ENCODE data around the gene ERBIN.

Gene ERBIN

GRCh38 chr5:65982635-65983034, 56.3 kb downstream of the ERBIN start:
- H3K9me3 ChIP-seq (ENCODE audit: low read length), result 0 out of 2 replicates have a peak, but pooled peaks cover 3% of the 10 kb centered on the region
- H3K27me3 ChIP-seq (ENCODE audit: insufficient read depth, low read length), result no peaks in the 10 kb centered on the region
- H3K79me2 ChIP-seq (ENCODE audit: insufficient read depth, low read length), result peaks cover 92% of the 10 kb centered on the region
- H3K9ac ChIP-seq (ENCODE audit: low read length), result no peak overlapping the region
- H3F3A ChIP-seq (ENCODE audit: insufficient read depth, low read length), result no peaks in the 10 kb centered on the region
- H3K4me3 ChIP-seq (ENCODE audit: low read depth, low read length, poor library complexity, severe bottlenecking), result no peak overlapping the region
- H3K9me2 ChIP-seq (ENCODE audit: low read depth, low read length), result no peaks in the 10 kb centered on the region
- no peak overlapping the region for H3K27ac ChIP-seq (ENCODE audit: low read depth, low read length, poor library complexity, severe bottlenecking)
- peaks cover 12% of the 10 kb centered on the region for H3K36me3 ChIP-seq (ENCODE audit: insufficient read depth, low read length)
- TF ChIP-seq EZH2 (IDR thresholded peaks at IDR 0.05; ENCODE audit: borderline replicate concordance, low read length), result no peak
- no peak for TF ChIP-seq CTCF (IDR thresholded peaks at IDR 0.05; ENCODE audit: low read length)
- H3K4me2 ChIP-seq (ENCODE audit: low read length), result no peak overlapping the region
- H3K4me1 ChIP-seq (ENCODE audit: insufficient read depth, low read length, severe bottlenecking), result no peaks in the 10 kb centered on the region
- peaks cover 3% of the 10 kb centered on the region; the same call in 1 of the 2 replicates for H4K20me1 ChIP-seq (ENCODE audit: insufficient read depth, low read length)
- no peak overlapping the region for H2AFZ ChIP-seq (ENCODE audit: low read length)

GRCh38 chr5:65984098-65984885, 57.9 kb downstream of the ERBIN start:
- Histone ChIP-seq H3K4me2 (ENCODE audit: low read length) (no peak overlapping the region), H3K79me2 (ENCODE audit: insufficient read depth, low read length) (peaks cover 92% of the 10 kb centered on the region), H3K9me2 (ENCODE audit: low read depth, low read length) (no peaks in the 10 kb centered on the region), H4K20me1 (ENCODE audit: insufficient read depth, low read length) (peaks cover 3% of the 10 kb centered on the region; the same call in 1 of the 2 replicates), H3K36me3 (ENCODE audit: insufficient read depth, low read length) (peaks cover 2% of the 10 kb centered on the region), H2AFZ (ENCODE audit: low read length) (no peak overlapping the region), H3K27me3 (ENCODE audit: insufficient read depth, low read length) (no peaks in the 10 kb centered on the region), H3K9me3 (ENCODE audit: low read length) (0 out of 2 replicates have a peak, but pooled peaks cover 3% of the 10 kb centered on the region), H3F3A (ENCODE audit: insufficient read depth, low read length) (no peaks in the 10 kb centered on the region), H3K9ac (ENCODE audit: low read length) (no peak overlapping the region), H3K4me3 (ENCODE audit: low read depth, low read length, poor library complexity, severe bottlenecking) (no peak overlapping the region), H3K4me1 (ENCODE audit: insufficient read depth, low read length, severe bottlenecking) (no peaks in the 10 kb centered on the region), H3K27ac (ENCODE audit: low read depth, low read length, poor library complexity, severe bottlenecking) (no peak overlapping the region)
- TF ChIP-seq CTCF (IDR thresholded peaks at IDR 0.05; ENCODE audit: low read length), result no peak
- TF ChIP-seq EZH2 (IDR thresholded peaks at IDR 0.05; ENCODE audit: borderline replicate concordance, low read length), result no peak

- H3K4me1 ChIP-seq (ENCODE audit: insufficient read depth, low read length, severe bottlenecking), result no peaks in the 10 kb centered on the region
- H3K36me3 ChIP-seq (ENCODE audit: insufficient read depth, low read length), result peaks cover 8% of the 10 kb centered on the region; the same call in 1 of the 2 replicates
- H3K4me2 ChIP-seq (ENCODE audit: low read length), result no peak overlapping the region
- H3K4me3 ChIP-seq (ENCODE audit: low read depth, low read length, poor library complexity, severe bottlenecking), result no peak overlapping the region
- no peak for TF ChIP-seq CTCF (IDR thresholded peaks at IDR 0.05; ENCODE audit: low read length)
- no peak overlapping the region for H3K27ac ChIP-seq (ENCODE audit: low read depth, low read length, poor library complexity, severe bottlenecking)
- no peaks in the 10 kb centered on the region for H3K27me3 ChIP-seq (ENCODE audit: insufficient read depth, low read length)
- H4K20me1 ChIP-seq (ENCODE audit: insufficient read depth, low read length), result peaks cover 3% of the 10 kb centered on the region; the same call in 1 of the 2 replicates
- H2AFZ ChIP-seq (ENCODE audit: low read length), result no peak overlapping the region
- H3F3A ChIP-seq (ENCODE audit: insufficient read depth, low read length), result no peaks in the 10 kb centered on the region
- H3K79me2 ChIP-seq (ENCODE audit: insufficient read depth, low read length), result peaks cover 80% of the 10 kb centered on the region
- H3K9me3 ChIP-seq (ENCODE audit: low read length), result no peaks in the 10 kb centered on the region
- H3K9me2 ChIP-seq (ENCODE audit: low read depth, low read length), result no peaks in the 10 kb centered on the region
- no peak overlapping the region for H3K9ac ChIP-seq (ENCODE audit: low read length)
Measured at GRCh38 chr5:65986050-65986451, 59.7 kb downstream of the ERBIN start.

Data from OCI-LY1 (cell line).